Measurements from ENCODE around the gene ZNF154.

DNA sequence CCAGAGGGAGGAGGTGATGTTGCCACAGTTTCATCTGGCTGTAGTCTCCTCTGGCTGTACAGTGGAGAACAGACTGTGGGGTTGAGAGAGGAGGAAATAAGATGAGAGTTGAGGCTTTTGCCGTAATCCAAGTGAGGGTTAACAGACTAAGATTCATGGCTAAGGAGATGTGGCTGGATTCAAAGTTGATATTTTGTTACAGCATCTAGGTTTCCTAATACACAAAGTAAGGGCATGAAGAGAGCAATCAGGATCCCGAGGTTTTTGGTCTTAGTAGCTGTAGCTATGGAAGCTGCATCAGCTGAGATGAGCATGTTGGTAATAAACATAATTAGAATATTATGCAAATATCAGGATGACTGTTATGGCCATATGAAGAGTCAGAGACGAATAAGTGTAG is 39.0 kb upstream of the ZNF154 start:
- no peak for TF ChIP-seq EZH2 (IDR thresholded peaks at IDR 0.05; ENCODE audit: borderline replicate concordance, low read length)
- TF ChIP-seq, protein P1, sequence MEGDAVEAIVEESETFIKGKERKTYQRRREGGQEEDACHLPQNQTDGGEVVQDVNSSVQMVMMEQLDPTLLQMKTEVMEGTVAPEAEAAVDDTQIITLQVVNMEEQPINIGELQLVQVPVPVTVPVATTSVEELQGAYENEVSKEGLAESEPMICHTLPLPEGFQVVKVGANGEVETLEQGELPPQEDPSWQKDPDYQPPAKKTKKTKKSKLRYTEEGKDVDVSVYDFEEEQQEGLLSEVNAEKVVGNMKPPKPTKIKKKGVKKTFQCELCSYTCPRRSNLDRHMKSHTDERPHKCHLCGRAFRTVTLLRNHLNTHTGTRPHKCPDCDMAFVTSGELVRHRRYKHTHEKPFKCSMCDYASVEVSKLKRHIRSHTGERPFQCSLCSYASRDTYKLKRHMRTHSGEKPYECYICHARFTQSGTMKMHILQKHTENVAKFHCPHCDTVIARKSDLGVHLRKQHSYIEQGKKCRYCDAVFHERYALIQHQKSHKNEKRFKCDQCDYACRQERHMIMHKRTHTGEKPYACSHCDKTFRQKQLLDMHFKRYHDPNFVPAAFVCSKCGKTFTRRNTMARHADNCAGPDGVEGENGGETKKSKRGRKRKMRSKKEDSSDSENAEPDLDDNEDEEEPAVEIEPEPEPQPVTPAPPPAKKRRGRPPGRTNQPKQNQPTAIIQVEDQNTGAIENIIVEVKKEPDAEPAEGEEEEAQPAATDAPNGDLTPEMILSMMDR (conservative IDR thresholded peaks at IDR 0.05 in 1 of 2, IDR thresholded peaks at IDR 0.05 in 1 of 2; ENCODE audit: extremely low read depth in 1 of 2, insufficient read depth in 1 of 2, low read depth in 1 of 2, low read length in 2 of 2): no peak
